Calu3 (cell line): ENCODE data around the gene MINK1. TPM values are rescaled to one million over a fixed set of nuclear protein-coding genes. Genes with fewer than 3 reads are reported as not detected.
"Not testable (repeated sequence)": the region's sequence is repeated elsewhere in the genome, so short reads cannot be mapped to it uniquely, and the experiment has no call there.

ENCODE experiments used
- BruUV-seq: library from RNA; stranded (reverse); fragments of 400-500 nt; replicated peaks from 2 replicates; lab custom pipeline; 2021; lab: Mats Ljungman, UMichigan
- CTCF ChIA-PET: fragments of 300-600 bp; sonication (Branson Sonifier 250); formaldehyde crosslinking; loops from one replicate; lab custom pipeline; 2022; ENCODE audit warnings: antibody characterized with exemption; lab: Charles Lee
- DNase-seq: peaks from one replicate; pipeline ENCODE4 v3.0.0; 2022
- H3K27ac Mint-ChIP-seq: one replicate; pipeline ENCODE4 v1.8.0; 2022; ENCODE audit warnings: mixed read lengths; ENCODE audit not compliant: unreplicated experiment
- H3K27me3 Mint-ChIP-seq: one replicate; pipeline ENCODE4 v1.8.0; 2022; ENCODE audit warnings: mixed read lengths; ENCODE audit not compliant: unreplicated experiment
- H3K36me3 Mint-ChIP-seq: one replicate; pipeline ENCODE4 v1.8.0; 2022; ENCODE audit warnings: mild to moderate bottlenecking, moderate library complexity, mixed read lengths; ENCODE audit not compliant: insufficient read depth, unreplicated experiment
- H3K4me1 Mint-ChIP-seq: one replicate; pipeline ENCODE4 v1.8.0; 2022; ENCODE audit warnings: mild to moderate bottlenecking, low read depth, mixed read lengths; ENCODE audit not compliant: unreplicated experiment
- H3K4me3 Mint-ChIP-seq: one replicate; pipeline ENCODE4 v1.8.0; 2022; ENCODE audit warnings: mild to moderate bottlenecking, low read depth, moderate library complexity, mixed read lengths; ENCODE audit not compliant: unreplicated experiment
- H3K9me3 Mint-ChIP-seq: one replicate; pipeline ENCODE4 v1.8.0; 2022; ENCODE audit warnings: low read depth, mixed read lengths; ENCODE audit not compliant: unreplicated experiment
- intact Hi-C: fragments of 100-400 bp; cut with micrococcal nuclease; formaldehyde crosslinking; loops from one replicate; pipeline ENCODE4 v1.10.0; 2022; ENCODE audit not compliant: unreplicated experiment
- total RNA-seq: library from RNA; stranded (reverse); gene quantifications from 2 replicates; pipeline ENCODE4 v1.2.3, GENCODE V29; 2022
- TF ChIP-seq, protein P1 (sequence below): fragments of 200-600 bp; IDR thresholded peaks from one replicate; pipeline ENCODE4 v1.8.0; 2022; ENCODE audit warnings: antibody characterized with exemption; ENCODE audit not compliant: unreplicated experiment

The MINK1 gene
- total RNA-seq, 1 experiment from 2014 or later: 86.8 TPM

DNA sequence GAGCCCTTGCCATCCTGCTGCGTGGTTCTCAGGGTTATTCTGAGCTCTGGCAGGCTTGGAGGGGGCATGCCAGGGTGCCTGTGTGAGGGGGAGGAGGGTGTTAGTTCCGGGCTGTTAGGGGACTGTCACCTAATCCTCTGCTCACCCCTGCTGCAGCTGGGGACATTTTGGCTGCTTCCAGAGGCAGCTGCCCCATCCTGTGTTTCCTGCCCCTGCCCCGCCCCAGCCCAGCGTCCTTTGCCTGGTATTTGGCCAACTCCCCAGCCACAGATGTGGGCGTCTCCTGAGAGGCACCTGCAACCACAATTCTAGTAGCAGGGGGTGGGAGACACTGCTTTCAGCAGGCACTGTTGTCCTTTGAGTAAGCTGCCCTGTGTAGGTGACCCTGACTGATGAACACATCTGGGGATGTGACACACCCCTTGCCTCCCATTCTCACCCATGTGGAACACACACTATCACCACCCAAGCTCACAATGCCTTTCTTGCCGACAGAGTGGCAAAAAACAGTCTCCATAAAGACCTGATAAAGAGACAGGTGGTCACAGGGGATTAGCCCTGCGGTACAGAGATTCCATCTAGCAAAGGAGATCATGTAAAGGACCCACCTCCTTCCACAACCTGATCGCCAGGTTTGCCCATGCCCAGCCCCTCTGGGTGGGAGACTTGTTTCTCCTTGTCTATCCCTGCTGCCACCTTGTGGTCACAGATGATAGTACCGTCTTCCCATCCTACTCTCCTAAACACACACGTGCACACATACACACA lies 70.1 kb downstream of the MINK1 start, which contains the start of gene CHRNE:
TSS of gene CHRNE (minus strand) at position 48 of the 768 bp plus-strand sequence. CDS start at position 13, 35 bp downstream.
- DNase-seq: peak; percentile 75
- Mint-ChIP-seq H3K4me1 (peaks cover 14% of the 10 kb centered on the region), H3K36me3 (peaks cover 14% of the 10 kb centered on the region), H3K9me3 (no peaks in the 10 kb centered on the region), H3K27ac (peak within 1 kb of the TSS; percentile 50), H3K27me3 (no peaks in the 10 kb centered on the region), H3K4me3 (no peak within 1 kb of the TSS)
- BruUV-seq: no TSS peak
- CTCF ChIA-PET: interaction anchor here (0.7 to 1.0 kb wide), 2 partner anchors 172 to 188 kb away, joined by 3 read pairs; partner anchors contain the start of gene MED11
- intact Hi-C loops: loop anchor here (5.0 kb wide), 1 partner anchor 116 kb away; the partner anchor contains the start of genes GLTPD2 and VMO1
- TF ChIP-seq, protein P1, sequence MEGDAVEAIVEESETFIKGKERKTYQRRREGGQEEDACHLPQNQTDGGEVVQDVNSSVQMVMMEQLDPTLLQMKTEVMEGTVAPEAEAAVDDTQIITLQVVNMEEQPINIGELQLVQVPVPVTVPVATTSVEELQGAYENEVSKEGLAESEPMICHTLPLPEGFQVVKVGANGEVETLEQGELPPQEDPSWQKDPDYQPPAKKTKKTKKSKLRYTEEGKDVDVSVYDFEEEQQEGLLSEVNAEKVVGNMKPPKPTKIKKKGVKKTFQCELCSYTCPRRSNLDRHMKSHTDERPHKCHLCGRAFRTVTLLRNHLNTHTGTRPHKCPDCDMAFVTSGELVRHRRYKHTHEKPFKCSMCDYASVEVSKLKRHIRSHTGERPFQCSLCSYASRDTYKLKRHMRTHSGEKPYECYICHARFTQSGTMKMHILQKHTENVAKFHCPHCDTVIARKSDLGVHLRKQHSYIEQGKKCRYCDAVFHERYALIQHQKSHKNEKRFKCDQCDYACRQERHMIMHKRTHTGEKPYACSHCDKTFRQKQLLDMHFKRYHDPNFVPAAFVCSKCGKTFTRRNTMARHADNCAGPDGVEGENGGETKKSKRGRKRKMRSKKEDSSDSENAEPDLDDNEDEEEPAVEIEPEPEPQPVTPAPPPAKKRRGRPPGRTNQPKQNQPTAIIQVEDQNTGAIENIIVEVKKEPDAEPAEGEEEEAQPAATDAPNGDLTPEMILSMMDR: peak; percentile 57

DNA sequence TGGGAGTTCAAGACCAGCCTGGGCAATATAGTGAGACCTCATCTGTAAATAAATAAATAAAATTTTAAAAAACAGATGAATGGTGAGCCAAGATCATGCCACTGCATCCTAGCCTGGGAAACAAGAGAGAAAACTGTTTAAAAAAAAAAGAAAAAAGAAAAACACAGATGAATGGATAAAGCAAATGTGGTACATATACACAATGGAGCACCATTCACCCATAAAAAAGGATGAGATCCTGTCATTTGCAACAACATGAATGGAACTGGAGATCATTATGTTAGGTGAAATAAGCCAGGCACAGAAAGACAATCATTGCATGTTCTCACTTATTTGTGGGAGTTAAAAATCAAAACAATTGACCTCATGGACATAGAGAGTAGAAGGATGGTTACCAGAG lies 73.5 kb downstream of the MINK1 start:
- CTCF ChIA-PET: interaction anchor here (0.6 kb wide), 1 partner anchor 148 kb away, joined by 3 read pairs; no protein-coding TSS in a partner anchor
- intact Hi-C loops, H3K27me3 Mint-ChIP-seq, H3K4me3 Mint-ChIP-seq, BruUV-seq, H3K36me3 Mint-ChIP-seq, H3K27ac Mint-ChIP-seq, H3K9me3 Mint-ChIP-seq, DNase-seq: not testable (repeated sequence)
- peaks cover 14% of the 10 kb centered on the region for H3K4me1 Mint-ChIP-seq

DNA sequence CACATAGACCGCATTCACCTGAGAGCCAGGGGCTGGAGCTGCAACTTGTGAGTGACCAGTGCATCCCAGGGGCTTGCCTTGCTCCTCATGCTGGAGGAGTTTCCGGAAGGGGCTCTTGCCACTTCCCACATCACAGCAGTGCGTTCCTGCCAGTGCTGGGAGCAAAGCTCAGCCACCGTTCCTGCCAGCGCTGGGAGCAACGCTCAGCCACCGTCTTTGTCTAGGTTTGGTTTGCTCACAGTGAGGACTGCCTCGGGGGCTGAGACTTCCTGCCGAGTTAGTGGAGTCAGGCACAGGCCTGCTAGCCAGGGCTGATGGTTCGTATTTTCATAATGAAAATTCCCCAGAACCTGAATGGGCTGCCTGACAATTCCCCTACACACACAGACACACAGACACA lies 75.2 kb downstream of the MINK1 start:
- peaks cover 5% of the 10 kb centered on the region for H3K4me1 Mint-ChIP-seq
- no peak overlapping the region for H3K27ac Mint-ChIP-seq
- no TSS peak for BruUV-seq
- intact Hi-C loops: no loop called here
- H3K36me3 Mint-ChIP-seq: no peaks in the 10 kb centered on the region
- H3K9me3 Mint-ChIP-seq: no peaks in the 10 kb centered on the region
- no peak overlapping the region for H3K4me3 Mint-ChIP-seq
- no peak for DNase-seq
- no peaks in the 10 kb centered on the region for H3K27me3 Mint-ChIP-seq
- CTCF ChIA-PET: interaction anchor here (0.8 to 1.9 kb wide), 6 partner anchors 26 to 120 kb away, joined by 3 to 11 read pairs (median 6); partner anchors contain the start of genes CAMTA2, RNF167, SLC25A11 and SPAG7
- TF ChIP-seq, protein P1: no peak

DNA sequence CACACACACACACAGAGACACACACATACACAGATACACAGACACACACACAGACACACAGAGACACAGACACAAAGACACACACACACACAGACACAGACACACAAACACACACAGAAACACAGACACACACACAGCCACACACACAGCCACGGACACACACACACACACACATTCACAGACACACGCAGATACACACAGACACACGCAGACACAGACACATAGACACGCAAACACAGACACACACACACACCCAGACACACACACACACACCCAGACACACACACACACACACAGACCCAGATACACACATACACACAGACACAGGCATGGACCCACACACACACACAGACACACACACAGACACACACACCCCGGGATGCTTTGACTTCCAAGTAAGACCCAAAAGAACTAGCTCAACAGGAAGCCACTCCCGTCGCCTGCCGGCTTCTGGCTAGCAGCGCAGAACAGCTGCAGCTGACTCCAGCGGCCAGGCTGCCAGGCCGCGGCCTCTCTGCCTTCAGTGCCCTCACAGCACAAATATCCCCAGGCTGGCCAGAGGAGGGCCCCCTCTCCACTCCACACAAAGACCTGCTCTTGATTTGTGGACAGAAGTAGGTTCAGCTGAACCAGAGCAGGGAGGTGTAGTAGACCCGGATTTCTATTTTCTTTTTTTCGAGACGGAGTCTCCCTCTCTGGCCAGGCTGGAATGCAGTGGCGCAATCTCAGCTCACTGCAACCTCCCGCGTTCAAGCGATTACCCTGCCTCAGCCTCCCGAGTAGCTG lies 75.8 kb downstream of the MINK1 start:
- Mint-ChIP-seq H3K27me3 (no peaks in the 10 kb centered on the region), H3K27ac (no peak overlapping the region), H3K36me3 (no peaks in the 10 kb centered on the region), H3K9me3 (no peaks in the 10 kb centered on the region), H3K4me1 (no peaks in the 10 kb centered on the region), H3K4me3 (no peak overlapping the region)
- intact Hi-C loops: loop anchor here (1.0 kb wide), 1 partner anchor 153 kb away; no protein-coding TSS in a partner anchor
- TF ChIP-seq, protein P1: peak; percentile 65
- CTCF ChIA-PET: interaction anchor here (0.6 to 1.9 kb wide), 9 partner anchors 25 to 199 kb away, joined by 3 to 11 read pairs (median 5); partner anchors contain the start of genes ARRB2, CAMTA2, RNF167 and SLC25A11
- DNase-seq: peak; percentile 80
- BruUV-seq: no TSS peak
